HG02852 (cell line): ENCODE data around the gene RAP1GAP2.
"Not testable (repeated sequence)": the region's sequence is repeated elsewhere in the genome, so short reads cannot be mapped to it uniquely, and the experiment has no call there.

Source experiments
- ATAC-seq: cut with Tn5 transposase; IDR thresholded peaks from one replicate; pipeline ENCODE4 v1.9.1; 2021; ENCODE audit warnings: mild to moderate bottlenecking, moderate library complexity; ENCODE audit not compliant: unreplicated experiment

RAP1GAP2 gene

DNA sequence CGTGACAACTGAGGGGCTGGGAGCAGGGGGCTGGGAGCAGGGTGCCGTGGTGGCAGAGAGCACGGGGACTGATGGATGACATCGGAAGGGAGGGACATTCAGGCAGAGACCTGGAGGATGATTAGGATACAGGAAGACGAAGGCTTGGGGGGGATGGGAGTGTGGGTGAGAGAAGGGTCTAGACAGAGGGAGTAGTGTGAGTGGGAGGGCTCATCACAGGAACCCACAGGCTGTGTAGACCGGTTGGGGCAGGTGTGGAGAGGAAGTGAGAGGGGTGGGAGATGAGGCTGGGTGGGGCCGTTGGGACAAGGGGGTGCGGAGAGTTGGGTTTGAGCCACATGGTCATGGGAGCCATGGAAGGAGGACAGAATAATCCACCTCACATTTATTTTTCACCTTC lies 83.8 kb downstream of the RAP1GAP2 start:
- no peak for ATAC-seq

DNA sequence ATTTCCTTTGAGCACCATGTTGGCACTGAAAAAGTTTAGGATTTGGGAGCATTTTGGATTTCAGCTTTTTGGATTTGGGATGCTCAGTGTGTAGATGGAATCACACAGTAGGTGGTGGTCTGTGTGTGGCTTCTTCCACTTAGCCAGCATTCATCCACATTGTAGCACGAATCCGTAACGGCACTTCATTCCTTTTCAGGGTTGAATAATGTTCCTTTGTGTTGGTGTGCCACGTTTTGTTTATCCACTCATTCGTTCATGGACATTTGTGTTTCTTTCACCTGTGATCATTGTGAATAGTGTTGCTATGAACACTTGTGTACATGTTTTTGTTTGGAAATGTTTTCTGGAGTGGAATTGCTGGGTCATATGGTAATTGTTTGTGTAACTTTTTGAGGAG lies 85.1 kb downstream of the RAP1GAP2 start:
- no peak for ATAC-seq

DNA sequence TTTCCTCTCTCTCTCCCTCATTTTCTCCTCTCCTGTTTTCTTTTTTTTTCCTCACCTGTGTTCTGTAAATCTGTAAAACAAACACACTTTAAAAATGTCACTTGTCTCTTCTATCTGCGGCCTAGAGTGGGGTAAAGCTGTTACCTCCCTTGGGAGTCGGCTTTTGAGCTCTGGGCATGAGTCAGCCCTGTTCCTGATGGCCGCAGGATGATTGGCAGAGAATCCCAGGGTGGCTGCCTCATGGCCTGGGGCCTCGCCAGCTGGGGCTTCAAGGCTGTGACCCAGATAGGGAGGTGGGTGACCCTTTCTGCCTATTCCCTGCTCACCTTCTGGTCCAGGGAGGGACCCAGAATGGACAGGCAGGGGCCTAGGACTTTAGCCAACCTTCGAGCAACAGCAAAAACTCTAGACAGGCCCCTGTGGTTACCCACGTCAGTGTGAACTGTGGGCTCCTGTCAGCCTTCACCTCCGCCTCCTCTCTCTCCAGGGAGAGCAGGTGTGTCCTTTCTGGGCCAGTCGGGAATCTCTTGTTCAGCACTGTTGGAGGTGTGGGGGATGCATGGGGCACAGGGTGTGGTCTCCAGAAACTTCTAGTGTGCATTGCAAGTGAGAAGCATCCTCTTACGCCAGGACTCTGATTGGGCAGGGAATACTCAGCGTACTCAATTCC lies 87.4 kb downstream of the RAP1GAP2 start:
- no peak for ATAC-seq

DNA sequence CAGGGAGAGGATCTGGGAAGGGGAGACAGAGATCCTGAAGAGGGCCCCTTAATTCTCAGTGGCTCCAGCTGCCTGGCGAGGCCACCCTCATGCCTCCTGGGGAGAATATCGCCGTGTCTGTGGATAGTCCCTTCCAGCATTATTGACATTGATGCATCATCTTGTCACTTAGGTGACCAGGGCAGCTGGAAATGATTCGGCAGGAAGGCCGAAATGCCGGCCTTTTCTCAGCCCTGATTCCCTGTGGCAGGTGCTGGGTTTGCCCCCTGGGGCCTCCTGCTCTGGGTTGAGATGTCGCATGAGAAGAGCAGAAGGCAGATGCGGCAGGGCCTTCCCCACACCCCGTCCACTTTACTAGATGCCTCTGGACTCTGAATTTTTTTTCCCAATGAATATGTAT lies 89.5 kb downstream of the RAP1GAP2 start:
- ATAC-seq, result no peak

DNA sequence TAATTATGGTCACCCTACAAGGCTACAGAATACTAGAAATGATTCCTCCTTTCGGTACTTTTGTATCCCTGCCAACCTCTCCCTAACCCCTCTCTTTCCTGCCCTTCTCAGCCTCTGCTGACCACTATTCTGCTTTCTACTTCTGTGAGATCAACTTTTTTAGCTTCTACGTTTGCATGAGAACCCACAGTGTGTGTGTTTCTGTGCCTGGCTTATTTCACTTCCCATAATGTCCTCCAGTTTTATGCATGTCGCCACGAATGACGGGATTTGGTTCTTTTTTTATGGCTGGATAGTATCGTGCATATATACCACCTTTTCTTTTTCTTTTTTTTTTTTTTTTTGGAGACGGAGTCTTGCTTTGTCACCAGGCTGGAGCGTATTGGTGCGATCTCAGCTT lies 92.1 kb downstream of the RAP1GAP2 start:
- no peak for ATAC-seq

DNA sequence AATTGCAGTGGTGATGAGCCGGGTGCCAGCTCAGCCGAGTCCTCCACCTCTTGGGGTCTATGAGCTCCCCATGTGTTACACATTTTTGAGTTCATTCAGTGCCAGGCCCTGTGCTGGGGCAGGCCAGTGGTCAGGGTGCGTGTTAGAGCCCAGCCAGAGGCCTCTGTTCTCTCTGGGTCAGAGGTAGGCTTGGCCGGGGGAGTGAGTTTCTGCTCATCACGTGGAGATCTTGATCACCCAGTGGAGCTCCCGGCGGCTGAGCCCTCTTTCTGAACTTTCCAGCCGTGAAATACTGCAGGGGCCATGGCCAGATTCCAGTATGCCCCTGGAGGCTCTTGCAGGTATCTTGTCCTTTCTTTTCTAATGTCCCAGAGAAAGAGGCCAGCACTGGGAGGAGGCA lies 93.0 kb downstream of the RAP1GAP2 start:
- no peak for ATAC-seq

DNA sequence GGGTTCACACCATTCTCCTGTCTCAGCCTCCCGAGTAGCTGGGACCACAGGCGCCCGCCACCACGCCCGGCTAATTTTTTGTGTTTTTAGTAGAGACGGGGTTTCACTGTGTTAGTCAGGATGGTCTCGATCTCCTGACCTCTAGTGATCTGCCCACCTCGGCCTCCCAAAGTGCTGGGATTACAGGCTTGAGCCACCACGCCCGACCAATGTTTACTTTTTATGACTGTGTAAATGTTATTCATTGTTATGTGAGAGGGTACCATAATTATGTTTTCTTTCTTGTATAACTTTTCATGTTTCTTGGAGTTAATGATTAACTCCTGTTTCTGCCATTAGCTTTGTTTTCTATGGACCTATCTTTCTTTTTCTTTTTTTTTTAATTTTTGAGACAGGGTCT lies 94.5 kb downstream of the RAP1GAP2 start:
- ATAC-seq, result not testable (repeated sequence)

DNA sequence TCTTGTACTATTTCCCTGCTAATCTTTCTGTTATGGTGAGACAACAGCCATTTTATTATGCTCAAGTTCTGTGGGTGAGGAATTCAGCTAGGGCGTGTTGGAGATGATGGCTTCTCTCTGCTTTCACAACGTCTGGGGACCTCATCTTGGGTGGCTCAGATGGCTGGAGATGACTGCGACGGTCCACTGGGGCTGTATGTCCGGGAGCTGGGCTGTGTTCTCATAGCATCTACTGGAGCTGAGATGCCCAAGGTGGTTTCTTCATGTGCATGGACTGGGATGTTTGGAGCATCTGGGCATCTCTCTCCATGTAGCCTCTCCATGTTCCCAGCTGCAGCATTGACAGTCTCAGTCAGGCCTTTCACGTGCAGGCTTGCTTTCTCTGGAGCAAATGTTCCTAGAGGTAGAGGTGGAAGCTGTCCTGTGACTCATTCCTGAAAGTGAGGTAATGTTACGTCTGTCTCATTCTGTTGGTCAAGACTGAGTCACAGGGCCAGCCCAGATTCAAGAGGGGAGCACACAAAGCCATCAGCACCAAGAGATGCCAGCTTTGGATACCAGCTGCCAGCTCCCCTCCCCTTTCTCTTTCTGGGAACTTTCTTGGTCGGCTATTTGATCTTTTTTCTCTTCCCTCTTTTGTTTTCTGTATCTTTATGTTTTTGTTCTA lies 96.2 kb downstream of the RAP1GAP2 start:
- no peak for ATAC-seq

DNA sequence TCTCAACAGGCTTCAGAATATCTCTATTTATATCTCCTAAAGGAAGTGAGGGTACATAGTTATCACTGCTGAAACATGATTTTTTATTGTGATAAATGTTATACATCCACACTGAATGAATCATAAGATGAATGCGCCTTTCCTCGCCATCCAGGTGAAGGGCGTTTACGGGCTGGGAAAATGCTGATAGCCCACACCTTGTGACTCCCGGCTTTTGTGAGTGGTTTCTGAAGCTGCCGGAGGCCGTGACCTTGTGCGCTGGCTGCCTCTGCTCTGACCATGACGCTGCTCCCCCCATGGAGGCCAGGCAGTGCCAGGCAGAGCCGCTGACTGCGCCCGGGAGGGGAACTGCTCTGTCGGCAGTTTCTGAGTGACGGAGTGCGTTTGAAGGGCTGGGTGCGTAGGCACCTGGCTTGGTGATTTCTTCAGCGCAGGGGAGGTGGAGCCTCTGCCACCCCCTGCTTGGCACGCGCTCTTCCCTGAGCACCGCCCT lies 97.2 kb downstream of the RAP1GAP2 start:
- no peak for ATAC-seq

DNA sequence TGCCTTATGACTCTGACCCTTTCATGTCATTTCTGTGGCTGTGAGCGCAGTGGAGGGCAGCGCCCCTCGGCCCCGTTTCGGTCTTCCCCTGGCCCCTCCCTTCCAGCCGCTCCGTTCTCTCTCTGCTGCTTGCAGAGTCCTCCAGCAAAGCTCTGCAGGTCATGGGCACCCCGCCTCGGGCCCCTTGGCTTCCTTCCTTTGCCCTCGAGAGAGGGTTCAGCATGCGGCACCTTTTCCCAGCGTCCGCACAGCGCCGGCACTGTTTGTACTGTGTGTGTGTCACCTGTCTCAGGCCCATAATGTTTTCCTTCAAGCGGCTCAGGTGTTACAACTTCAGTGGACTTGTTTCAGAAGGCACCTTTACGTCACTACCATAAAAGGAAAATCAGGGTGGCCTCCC lies 98.5 kb downstream of the RAP1GAP2 start:
- ATAC-seq, result no peak

DNA sequence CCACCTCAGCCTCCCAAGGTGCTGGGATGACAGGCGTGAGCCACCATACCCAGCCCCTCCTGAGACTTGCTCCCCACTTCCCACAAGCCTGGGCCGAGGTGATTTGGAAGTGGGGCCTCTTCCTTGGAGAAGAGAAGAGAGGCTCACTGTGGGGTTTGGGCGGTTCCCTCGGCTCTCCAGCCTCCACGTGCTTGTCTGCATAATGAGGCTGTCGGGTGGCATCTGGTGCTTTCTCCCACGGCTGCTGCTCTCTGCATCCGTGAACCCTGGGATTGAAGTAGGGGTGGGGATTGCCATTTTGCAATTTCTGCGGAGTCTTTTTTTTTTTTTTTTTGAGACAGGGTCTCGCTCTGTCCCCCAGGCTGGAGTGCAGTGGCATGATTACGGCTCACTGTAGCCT lies 101.4 kb downstream of the RAP1GAP2 start:
- ATAC-seq, result no peak

DNA sequence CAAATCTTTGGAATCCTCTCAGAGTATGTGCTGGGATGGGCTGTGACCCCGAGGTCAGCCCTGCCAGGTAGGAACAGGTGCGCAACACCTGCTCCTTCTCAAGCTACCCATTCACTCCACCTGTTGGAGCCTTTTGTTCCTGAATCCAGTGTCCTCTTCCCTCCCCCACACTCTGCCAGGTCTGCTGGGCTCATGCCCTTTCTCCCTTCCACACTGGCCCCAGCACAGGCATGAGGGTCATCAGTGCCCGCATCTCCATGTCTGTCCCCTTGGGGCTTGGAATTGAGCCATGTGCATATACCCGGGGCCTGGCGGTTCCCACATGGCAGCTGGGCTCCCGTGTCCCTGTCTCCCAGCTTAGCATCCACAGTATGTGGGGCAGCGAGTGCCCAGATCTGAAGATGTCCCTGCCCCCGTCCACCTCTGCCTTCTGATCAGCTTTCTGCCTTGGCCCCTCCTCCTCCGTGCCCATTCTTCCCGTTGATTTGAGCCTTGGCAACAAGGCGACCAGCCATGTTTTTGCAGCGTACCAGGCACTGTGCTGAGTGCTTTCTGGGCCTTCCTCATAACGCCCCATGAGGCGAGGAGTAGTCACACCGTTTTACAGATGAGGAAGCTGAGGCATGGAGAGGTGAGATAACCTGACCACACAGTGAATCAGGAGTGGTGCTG lies 102.2 kb downstream of the RAP1GAP2 start:
- ATAC-seq, result no peak

DNA sequence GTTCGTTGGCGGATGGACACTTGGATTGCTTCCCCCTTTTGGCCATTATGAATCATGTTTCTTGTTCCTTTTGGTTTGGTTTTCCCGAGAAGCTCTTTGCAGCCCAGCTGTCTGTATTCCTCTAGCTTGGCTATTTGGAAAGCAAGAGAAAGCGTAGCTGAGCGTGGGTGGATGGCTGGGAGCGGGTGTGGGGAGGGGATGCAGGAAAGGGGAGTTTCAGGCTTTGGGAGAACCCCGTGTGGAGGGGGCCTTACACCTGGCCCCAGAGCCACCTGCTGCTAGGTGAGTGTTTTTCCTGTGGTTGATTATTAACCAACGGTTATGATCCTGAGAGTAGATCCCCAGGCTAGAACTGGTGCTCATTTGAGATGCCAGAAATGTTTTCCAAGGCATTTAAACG lies 103.7 kb downstream of the RAP1GAP2 start:
- ATAC-seq, result no peak

DNA sequence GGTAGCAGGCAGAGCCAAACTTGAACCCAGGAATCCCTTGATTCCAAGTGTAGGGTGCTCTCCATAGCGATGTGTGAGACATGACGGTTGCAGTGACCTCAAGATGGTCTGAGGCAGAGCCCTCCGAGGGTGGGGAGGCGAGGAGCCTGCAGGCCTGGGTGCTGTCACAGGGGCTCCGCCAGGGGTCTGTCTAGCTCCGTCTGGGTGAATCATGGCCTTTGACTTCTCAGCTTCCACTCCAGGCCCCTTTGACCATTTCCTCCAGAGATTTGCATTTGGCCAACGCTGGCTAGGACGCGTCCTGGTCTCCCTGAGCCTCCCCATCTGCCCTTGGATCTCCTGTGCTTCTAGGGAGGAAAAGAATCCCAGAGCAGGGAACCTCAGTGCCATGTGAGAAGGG lies 104.6 kb downstream of the RAP1GAP2 start:
- ATAC-seq, result no peak

DNA sequence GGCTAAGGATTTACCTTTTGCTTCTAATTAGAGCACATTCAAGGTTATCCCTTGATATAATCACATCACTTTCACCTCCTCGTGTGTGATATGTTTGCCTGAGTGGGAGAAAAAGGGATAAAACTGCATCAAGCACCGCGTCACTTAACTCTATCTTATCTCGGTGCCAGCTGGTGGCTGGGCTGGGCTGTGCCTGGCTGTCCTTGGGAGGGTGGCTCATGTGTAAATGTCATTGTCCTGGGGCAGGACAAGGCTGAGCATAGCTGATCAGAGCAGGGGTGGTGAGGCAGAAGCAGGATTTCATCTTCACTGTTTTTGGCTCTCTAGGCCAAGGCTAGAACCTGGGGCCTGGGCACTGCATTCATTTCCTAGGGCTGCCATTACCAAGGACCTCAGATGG lies 105.3 kb downstream of the RAP1GAP2 start:
- no peak for ATAC-seq

DNA sequence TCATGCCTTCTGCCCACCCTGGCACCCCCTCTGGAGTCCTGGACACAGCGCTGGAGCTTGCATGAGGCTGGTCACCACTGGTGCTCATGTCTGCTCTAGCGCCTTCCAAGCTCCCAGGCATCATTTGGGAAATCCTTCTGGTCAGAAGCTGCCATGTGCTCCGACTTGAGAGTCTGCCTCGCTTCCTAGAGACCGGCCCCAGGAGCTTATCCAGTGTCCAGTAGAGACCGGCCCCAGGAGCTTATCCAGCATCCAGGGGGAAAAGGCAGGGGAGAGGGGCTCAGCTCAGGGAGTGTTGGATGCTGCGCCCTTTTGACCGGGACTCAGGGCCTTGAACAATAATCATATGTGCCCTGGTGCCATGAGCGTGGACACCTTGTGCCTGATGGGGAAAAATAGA lies 106.3 kb downstream of the RAP1GAP2 start:
- ATAC-seq, result no peak

DNA sequence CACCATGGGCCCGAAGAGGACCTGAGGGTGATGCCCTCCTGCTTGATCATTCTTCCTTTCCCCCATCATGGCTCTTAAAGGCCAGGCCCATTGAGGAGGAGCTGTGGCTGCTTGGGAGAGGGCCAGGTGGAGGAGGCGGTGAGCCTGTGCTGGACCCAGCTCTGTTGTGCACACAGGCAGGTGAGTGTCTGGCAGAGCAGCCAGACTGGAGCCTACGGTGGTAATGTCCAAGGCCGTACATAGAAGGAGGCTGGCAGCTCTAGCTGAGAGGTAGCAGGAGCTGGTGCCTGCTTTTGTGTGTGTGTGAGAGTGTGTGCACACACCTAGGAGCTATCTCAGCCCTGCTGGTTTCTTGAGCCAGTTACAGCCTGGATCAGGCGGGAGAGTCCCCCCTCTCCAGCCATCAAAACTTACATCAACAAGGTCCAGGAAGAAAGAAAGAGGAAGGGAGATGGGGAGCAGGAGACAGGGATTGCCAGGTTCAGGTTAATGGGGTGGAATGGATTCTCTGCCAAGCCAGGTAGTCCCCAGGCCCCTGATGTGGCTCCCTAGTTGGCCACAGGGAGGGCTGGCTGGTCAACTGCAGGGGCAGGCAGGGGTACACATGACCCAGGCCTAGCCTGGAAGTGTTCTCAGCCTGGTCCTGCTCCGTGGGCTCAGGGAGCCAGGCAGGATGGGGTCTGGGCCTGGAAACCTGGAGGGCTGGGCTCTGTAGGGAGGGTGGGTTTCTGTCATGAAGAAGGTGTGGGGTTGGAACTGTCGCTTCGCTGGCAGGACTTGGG lies 107.1 kb downstream of the RAP1GAP2 start:
- no peak for ATAC-seq

DNA sequence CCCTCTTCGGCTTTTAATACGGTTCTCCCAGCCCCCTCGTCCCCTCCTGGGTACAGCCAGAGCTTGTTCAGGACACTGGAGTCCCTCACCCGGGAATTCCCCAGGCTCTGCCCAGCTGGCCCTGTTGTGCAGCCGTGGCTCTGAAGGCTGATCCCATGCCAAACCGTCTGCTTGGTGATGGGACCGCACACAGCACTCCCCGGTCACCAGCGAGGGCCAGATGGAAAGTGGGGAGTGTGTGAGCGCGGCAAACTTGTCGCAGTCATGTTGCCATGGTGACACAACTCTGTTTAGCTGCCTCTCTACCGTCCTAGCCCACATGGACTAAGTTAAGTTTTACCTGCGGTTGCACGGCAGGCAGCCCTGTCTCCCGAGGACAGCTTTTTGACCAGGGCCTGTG lies 107.9 kb downstream of the RAP1GAP2 start:
- no peak for ATAC-seq

DNA sequence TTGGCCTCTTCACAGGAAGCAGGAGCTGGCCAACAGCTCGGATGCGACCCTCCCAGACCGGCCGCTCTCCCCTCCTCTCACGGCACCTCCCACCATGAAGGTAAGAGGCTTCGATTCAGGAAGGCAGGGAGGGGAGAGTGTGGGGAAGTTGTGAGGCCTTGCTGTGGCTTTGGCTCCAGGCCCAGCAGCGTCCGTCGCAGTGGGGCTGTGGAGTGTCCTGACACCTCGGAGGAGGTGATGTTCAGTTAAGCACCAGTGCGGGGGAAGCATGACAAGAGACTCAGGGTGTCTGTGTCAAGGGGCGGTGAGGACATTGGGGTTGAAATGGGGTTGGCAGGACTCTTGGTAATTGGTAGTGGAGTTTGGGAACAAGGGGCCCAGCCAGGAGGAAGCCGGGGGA lies 109.0 kb downstream of the RAP1GAP2 start:
- ATAC-seq, result no peak

DNA sequence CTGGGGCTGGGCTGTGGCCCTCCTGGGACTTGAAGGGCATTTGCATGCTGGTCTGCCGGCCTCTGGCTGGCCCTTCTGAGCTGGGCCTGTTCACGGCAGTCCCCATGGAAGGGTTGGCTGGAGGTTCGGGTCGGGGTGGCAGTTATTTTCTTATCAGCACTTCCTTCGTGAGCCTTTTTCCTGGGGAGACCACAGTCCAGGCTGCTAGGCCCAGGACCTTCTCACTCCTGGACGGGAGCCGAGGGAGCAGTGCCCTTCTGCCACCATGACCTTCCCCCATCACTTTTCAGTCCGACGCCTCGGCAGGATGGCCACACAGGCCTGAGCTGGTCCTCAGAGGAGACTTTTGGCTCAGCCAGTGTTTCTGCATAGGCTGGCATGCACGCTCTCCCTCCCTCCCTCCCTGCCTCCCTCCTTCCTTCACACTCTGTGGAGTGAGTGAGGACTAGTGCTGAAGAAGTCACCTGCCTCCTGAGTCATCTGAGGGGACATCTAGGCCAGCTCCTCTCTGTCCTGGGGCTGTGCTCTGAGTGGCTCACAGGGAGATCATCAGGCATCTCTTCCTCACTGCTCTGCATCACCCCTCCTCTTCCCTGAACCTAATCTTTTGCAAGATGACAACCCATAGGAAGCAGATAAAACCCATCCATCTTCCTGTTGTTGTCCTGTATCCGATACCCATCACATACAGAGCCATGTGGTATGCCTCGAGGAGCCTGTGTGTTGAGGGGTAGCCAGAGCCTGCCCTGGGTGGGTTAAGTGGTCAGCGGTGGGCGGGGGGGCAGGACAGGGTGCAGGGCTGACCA lies 109.7 kb downstream of the RAP1GAP2 start:
- ATAC-seq, result no peak

DNA sequence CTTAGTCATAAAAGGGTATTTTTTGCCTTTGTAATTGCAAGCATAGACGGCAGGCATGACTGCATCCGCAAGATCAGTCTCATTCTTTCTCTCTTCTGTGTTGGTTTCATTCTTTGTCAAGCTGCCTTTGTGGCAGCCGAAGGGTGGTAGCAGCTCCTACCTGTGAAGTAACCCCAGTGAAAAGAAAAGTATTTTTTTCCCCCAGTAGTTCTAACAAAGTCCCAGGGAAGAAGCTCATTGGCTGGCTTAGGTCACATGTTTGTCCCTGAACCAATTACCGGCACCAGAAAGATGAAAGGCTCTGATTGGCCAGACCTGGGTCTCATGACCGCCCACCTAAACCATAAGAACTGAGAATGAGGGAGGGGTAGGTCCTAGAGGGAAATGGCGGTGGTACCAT lies 110.7 kb downstream of the RAP1GAP2 start:
- ATAC-seq, result no peak
